ENCODE results near the gene KANSL2. TPM values are rescaled to one million over a fixed set of nuclear protein-coding genes. Genes with fewer than 3 reads are reported as not detected.
"Not testable (repeated sequence)": the region's sequence is repeated elsewhere in the genome, so short reads cannot be mapped to it uniquely, and the experiment has no call there.

KANSL2 gene
- total and polyA plus RNA-seq, 2 experiments from 2014 or later = 29.3 to 92.5 TPM

- TF ChIP-seq POLR2AphosphoS5 (IDR thresholded peaks at IDR 0.05; ENCODE audit: low read depth) (no peak), ZNF114 (CRISPR knock-in tag; IDR thresholded peaks at IDR 0.05) (no peak)
- TF ChIP-seq, protein P1, sequence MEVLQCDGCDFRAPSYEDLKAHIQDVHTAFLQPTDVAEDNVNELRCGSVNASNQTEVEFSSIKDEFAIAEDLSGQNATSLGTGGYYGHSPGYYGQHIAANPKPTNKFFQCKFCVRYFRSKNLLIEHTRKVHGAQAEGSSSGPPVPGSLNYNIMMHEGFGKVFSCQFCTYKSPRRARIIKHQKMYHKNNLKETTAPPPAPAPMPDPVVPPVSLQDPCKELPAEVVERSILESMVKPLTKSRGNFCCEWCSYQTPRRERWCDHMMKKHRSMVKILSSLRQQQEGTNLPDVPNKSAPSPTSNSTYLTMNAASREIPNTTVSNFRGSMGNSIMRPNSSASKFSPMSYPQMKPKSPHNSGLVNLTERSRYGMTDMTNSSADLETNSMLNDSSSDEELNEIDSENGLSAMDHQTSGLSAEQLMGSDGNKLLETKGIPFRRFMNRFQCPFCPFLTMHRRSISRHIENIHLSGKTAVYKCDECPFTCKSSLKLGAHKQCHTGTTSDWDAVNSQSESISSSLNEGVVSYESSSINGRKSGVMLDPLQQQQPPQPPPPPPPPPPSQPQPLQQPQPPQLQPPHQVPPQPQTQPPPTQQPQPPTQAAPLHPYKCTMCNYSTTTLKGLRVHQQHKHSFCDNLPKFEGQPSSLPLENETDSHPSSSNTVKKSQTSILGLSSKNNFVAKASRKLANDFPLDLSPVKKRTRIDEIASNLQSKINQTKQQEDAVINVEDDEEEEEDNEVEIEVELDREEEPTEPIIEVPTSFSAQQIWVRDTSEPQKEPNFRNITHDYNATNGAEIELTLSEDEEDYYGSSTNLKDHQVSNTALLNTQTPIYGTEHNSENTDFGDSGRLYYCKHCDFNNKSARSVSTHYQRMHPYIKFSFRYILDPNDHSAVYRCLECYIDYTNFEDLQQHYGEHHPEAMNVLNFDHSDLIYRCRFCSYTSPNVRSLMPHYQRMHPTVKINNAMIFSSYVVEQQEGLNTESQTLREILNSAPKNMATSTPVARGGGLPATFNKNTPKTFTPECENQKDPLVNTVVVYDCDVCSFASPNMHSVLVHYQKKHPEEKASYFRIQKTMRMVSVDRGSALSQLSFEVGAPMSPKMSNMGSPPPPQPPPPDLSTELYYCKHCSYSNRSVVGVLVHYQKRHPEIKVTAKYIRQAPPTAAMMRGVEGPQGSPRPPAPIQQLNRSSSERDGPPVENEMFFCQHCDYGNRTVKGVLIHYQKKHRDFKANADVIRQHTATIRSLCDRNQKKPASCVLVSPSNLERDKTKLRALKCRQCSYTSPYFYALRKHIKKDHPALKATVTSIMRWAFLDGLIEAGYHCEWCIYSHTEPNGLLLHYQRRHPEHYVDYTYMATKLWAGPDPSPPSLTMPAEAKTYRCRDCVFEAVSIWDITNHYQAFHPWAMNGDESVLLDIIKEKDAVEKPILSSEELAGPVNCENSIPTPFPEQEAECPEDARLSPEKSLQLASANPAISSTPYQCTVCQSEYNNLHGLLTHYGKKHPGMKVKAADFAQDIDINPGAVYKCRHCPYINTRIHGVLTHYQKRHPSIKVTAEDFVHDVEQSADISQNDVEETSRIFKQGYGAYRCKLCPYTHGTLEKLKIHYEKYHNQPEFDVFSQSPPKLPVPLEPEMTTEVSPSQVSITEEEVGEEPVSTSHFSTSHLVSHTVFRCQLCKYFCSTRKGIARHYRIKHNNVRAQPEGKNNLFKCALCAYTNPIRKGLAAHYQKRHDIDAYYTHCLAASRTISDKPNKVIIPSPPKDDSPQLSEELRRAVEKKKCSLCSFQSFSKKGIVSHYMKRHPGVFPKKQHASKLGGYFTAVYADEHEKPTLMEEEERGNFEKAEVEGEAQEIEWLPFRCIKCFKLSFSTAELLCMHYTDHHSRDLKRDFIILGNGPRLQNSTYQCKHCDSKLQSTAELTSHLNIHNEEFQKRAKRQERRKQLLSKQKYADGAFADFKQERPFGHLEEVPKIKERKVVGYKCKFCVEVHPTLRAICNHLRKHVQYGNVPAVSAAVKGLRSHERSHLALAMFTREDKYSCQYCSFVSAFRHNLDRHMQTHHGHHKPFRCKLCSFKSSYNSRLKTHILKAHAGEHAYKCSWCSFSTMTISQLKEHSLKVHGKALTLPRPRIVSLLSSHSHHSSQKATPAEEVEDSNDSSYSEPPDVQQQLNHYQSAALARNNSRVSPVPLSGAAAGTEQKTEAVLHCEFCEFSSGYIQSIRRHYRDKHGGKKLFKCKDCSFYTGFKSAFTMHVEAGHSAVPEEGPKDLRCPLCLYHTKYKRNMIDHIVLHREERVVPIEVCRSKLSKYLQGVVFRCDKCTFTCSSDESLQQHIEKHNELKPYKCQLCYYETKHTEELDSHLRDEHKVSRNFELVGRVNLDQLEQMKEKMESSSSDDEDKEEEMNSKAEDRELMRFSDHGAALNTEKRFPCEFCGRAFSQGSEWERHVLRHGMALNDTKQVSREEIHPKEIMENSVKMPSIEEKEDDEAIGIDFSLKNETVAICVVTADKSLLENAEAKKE (CRISPR knock-in tag; IDR thresholded peaks at IDR 0.05) = no peak
These were observed 22.2 kb downstream of the KANSL2 start (continued) for GRCh38 chr12:48659863-48660262.

GRCh38 chr12:48651681-48652080 is 30.4 kb downstream of the KANSL2 start:
- H4K20me1 ChIP-seq (replicated peaks; ENCODE audit: insufficient read depth) = peaks cover 13% of the 10 kb centered on the region
- no peaks in the 10 kb centered on the region for H3F3A ChIP-seq (replicated peaks; ENCODE audit: low read depth)
- H3K36me3 ChIP-seq (ENCODE audit: insufficient read depth) = peaks cover 35% of the 10 kb centered on the region
- H3K9me3 Mint-ChIP-seq = no peaks in the 10 kb centered on the region
- H3K4me3 Mint-ChIP-seq = no peak overlapping the region
- ATAC-seq (peak; percentile 30; the same call in 1 of the 3 replicates), DNase-seq (ENCODE audit: low spot score) (no peak)
- H3K27me3 ChIP-seq (ENCODE audit: insufficient read depth) = no peaks in the 10 kb centered on the region
- no peak overlapping the region for H2AFZ ChIP-seq
- H3K9me2 ChIP-seq (ENCODE audit: insufficient read depth) = no peaks in the 10 kb centered on the region
- no peak for TF ChIP-seq EZH2 (IDR thresholded peaks at IDR 0.05; ENCODE audit: low read depth, unreplicated experiment)
- no peak for TF ChIP-seq POLR2AphosphoS5 (IDR thresholded peaks at IDR 0.05; ENCODE audit: low read depth)
- no peak for TF ChIP-seq NANOG (IDR thresholded peaks at IDR 0.05; ENCODE audit: borderline replicate concordance)
- H3K27ac Mint-ChIP-seq = no peak overlapping the region
- H3K4me2 ChIP-seq = no peak overlapping the region
- H3K4me3 ChIP-seq = no peak overlapping the region
- H3K36me3 Mint-ChIP-seq (ENCODE audit: low read depth) = peaks cover 56% of the 10 kb centered on the region
- H3K27ac ChIP-seq (ENCODE audit: low read depth) = peak overlapping the region; percentile 42
- 0 out of 3 replicates have a peak, but pooled peaks cover 3% of the 10 kb centered on the region for H3K4me1 Mint-ChIP-seq
- no peaks in the 10 kb centered on the region for H3K27me3 Mint-ChIP-seq (ENCODE audit: insufficient read depth, low read depth, poor library complexity)
- H3K79me2 ChIP-seq (replicated peaks; ENCODE audit: insufficient read depth) = no peaks in the 10 kb centered on the region
- H3K4me1 ChIP-seq (ENCODE audit: insufficient read depth) = no peaks in the 10 kb centered on the region

GRCh38 chr12:48645354-48645753 is 36.7 kb downstream of the KANSL2 start:
- not testable (repeated sequence) for H4K20me1 ChIP-seq (replicated peaks; ENCODE audit: insufficient read depth); H3F3A ChIP-seq (replicated peaks; ENCODE audit: low read depth); H3K27ac ChIP-seq (ENCODE audit: low read depth); H3K27me3 ChIP-seq (ENCODE audit: insufficient read depth); H3K4me3 Mint-ChIP-seq; H3K27ac Mint-ChIP-seq; ATAC-seq; DNase-seq (ENCODE audit: low spot score); H3K4me2 ChIP-seq; H3K9me2 ChIP-seq (ENCODE audit: insufficient read depth); H2AFZ ChIP-seq; H3K4me3 ChIP-seq; H3K4me1 Mint-ChIP-seq; H3K4me1 ChIP-seq (ENCODE audit: insufficient read depth); H3K27me3 Mint-ChIP-seq (ENCODE audit: insufficient read depth, low read depth, poor library complexity); H3K79me2 ChIP-seq (replicated peaks; ENCODE audit: insufficient read depth)
- H3K36me3 ChIP-seq (ENCODE audit: insufficient read depth) = peaks cover 13% of the 10 kb centered on the region
- peaks cover 33% of the 10 kb centered on the region for H3K9me3 Mint-ChIP-seq
- peaks cover 59% of the 10 kb centered on the region for H3K36me3 Mint-ChIP-seq (ENCODE audit: low read depth)
